Measurements from ENCODE around the gene ALMS1. TPM values are rescaled to one million over a fixed set of nuclear protein-coding genes. Genes with fewer than 3 reads are reported as not detected.
"Not testable (repeated sequence)": the region's sequence is repeated elsewhere in the genome, so short reads cannot be mapped to it uniquely, and the experiment has no call there.

Gene ALMS1
- total RNA-seq, 4 donors from 2014 or later: 26.4 to 54.3 (median 36.5) TPM

DNA sequence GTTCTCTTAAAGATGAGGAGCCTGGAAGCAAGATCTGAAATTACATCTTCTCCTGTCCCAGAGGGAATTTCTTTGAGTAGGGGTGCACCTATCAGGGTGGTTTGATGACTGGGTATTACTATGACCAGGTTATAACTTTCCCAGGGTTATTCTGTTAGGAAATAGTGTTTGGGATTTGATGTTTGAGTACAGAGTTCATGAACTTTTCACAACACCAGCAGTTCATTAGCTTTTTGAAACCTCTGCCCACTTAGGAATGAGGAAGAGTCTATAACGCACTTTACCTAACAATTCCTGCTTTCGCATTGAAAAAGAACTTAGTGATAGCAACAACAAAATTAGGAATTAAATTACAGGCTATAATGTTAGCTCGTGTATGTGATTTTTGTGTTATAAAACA is 58.6 kb downstream of the ALMS1 start:
- Histone ChIP-seq H3K4me3 (no peak overlapping the region), H3K9me3 (no peaks in the 10 kb centered on the region), H3K27me3 (no peaks in the 10 kb centered on the region), H3K4me1 (no peaks in the 10 kb centered on the region), H3K36me3 (peaks cover 0 to 64% of the 10 kb centered on the region in 2 donors), H3K27ac (no peak overlapping the region)
- TF ChIP-seq, protein P1, sequence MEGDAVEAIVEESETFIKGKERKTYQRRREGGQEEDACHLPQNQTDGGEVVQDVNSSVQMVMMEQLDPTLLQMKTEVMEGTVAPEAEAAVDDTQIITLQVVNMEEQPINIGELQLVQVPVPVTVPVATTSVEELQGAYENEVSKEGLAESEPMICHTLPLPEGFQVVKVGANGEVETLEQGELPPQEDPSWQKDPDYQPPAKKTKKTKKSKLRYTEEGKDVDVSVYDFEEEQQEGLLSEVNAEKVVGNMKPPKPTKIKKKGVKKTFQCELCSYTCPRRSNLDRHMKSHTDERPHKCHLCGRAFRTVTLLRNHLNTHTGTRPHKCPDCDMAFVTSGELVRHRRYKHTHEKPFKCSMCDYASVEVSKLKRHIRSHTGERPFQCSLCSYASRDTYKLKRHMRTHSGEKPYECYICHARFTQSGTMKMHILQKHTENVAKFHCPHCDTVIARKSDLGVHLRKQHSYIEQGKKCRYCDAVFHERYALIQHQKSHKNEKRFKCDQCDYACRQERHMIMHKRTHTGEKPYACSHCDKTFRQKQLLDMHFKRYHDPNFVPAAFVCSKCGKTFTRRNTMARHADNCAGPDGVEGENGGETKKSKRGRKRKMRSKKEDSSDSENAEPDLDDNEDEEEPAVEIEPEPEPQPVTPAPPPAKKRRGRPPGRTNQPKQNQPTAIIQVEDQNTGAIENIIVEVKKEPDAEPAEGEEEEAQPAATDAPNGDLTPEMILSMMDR (IDR thresholded peaks at IDR 0.05): no peak
- TF ChIP-seq POLR2AphosphoS5 (IDR thresholded peaks at IDR 0.05) (no peak), POLR2A (IDR thresholded peaks at IDR 0.05) (no peak)
- WGBS, 2 donors (ENCODE audit: low coverage in 1 of 2): 92 to 100% methylated on average over 3 of the region's 3 CpGs
- ATAC-seq: no peak

DNA sequence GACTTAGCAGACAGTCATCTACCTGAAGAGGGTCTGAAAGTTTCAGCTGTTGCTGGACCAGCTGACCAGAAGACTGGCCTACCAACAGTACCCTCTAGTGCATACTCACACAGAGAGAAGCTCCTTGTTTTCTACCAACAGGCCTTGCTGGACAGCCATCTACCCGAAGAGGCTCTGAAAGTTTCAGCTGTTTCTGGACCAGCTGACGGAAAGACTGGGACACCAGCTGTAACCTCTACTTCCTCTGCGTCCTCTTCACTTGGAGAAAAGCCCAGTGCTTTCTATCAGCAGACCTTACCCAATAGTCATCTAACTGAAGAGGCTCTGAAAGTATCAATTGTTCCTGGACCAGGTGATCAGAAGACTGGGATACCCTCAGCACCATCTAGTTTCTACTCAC is 63.2 kb downstream of the ALMS1 start:
- no peak for ATAC-seq
- no peaks in the 10 kb centered on the region for H3K9me3 ChIP-seq
- H3K27me3 ChIP-seq: no peaks in the 10 kb centered on the region
- TF ChIP-seq, protein P1 (IDR thresholded peaks at IDR 0.05): no peak
- TF ChIP-seq EP300 (IDR thresholded peaks at IDR 0.05): no peak
- no peaks in the 10 kb centered on the region for H3K4me1 ChIP-seq
- peaks cover 0 to 80% of the 10 kb centered on the region in 2 donors for H3K36me3 ChIP-seq
- WGBS, 2 donors (ENCODE audit: low coverage in 1 of 2): 100% methylated on average over 1 to 2 of the region's 3 CpGs
- no peak overlapping the region for H3K27ac ChIP-seq
- no peak overlapping the region for H3K4me3 ChIP-seq

DNA sequence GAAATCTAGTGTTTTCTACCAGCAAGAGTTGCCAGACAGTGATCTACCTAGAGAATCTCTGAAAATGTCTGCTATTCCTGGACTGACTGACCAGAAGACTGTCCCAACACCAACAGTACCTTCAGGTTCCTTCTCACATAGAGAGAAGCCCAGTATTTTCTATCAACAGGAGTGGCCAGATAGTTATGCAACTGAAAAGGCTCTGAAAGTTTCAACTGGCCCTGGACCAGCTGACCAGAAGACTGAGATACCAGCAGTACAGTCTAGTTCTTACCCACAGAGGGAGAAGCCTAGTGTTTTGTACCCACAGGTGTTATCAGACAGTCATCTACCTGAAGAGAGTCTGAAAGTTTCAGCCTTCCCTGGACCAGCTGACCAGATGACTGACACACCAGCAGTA is 63.8 kb downstream of the ALMS1 start:
- ATAC-seq: no peak
- peaks cover 0 to 75% of the 10 kb centered on the region in 2 donors for H3K36me3 ChIP-seq
- no peaks in the 10 kb centered on the region for H3K9me3 ChIP-seq
- H3K27me3 ChIP-seq: no peaks in the 10 kb centered on the region
- no peaks in the 10 kb centered on the region for H3K4me1 ChIP-seq
- H3K27ac ChIP-seq: no peak overlapping the region
- no peak overlapping the region for H3K4me3 ChIP-seq
- no peak for TF ChIP-seq POLR2AphosphoS5 (IDR thresholded peaks at IDR 0.05)
- no peak for TF ChIP-seq POLR2A (IDR thresholded peaks at IDR 0.05)
- TF ChIP-seq EP300 (IDR thresholded peaks at IDR 0.05): no peak
- TF ChIP-seq, protein P1 (IDR thresholded peaks at IDR 0.05): no peak

GRCh38 chr2:73451263-73451972 is 65.8 kb downstream of the ALMS1 start:
- no peak overlapping the region for H3K27ac ChIP-seq
- TF ChIP-seq POLR2A (IDR thresholded peaks at IDR 0.05) (no peak), EP300 (IDR thresholded peaks at IDR 0.05) (no peak), POLR2AphosphoS5 (IDR thresholded peaks at IDR 0.05) (no peak)
- TF ChIP-seq, protein P1 (IDR thresholded peaks at IDR 0.05): no peak
- H3K9me3 ChIP-seq: no peaks in the 10 kb centered on the region
- no peaks in the 10 kb centered on the region for H3K27me3 ChIP-seq
- no peak for ATAC-seq
- no peaks in the 10 kb centered on the region for H3K4me1 ChIP-seq
- H3K4me3 ChIP-seq: no peak overlapping the region
- peaks cover 0 to 90% of the 10 kb centered on the region in 2 donors for H3K36me3 ChIP-seq
- 75 to 83% methylated on average over 1 of the region's 1 CpG for WGBS, 2 donors (ENCODE audit: low coverage in 1 of 2)

DNA sequence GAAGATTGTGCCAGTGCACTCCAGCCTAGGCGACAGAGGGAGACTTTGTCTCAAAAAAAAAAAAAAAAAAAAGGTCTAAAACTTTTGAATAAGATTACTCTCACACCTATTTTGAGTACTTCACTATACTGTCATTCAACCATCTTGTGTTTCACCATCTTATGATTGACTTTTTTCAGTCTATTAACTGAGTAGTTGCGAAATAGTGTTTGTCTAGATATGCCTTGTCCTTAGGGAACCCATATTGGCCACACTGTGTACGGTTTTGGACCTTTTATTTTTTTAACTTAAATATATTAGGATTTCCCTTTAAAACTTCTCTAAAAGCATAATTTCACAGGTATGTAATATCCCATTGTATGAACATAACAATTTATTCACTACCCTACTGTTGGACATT is 72.3 kb downstream of the ALMS1 start:
- WGBS, 2 donors (ENCODE audit: low coverage in 1 of 2): 93 to 98% methylated on average over 3 of the region's 3 CpGs
- Histone ChIP-seq H3K4me3 (no peak overlapping the region), H3K36me3 (peaks cover 0 to 69% of the 10 kb centered on the region in 2 donors), H3K4me1 (no peaks in the 10 kb centered on the region), H3K27me3 (no peaks in the 10 kb centered on the region), H3K27ac (no peak overlapping the region), H3K9me3 (no peaks in the 10 kb centered on the region)
- TF ChIP-seq, protein P1 (IDR thresholded peaks at IDR 0.05): no peak
- TF ChIP-seq POLR2AphosphoS5 (IDR thresholded peaks at IDR 0.05): no peak
- no peak for TF ChIP-seq POLR2A (IDR thresholded peaks at IDR 0.05)
- TF ChIP-seq EP300 (IDR thresholded peaks at IDR 0.05): no peak
- no peak for ATAC-seq

DNA sequence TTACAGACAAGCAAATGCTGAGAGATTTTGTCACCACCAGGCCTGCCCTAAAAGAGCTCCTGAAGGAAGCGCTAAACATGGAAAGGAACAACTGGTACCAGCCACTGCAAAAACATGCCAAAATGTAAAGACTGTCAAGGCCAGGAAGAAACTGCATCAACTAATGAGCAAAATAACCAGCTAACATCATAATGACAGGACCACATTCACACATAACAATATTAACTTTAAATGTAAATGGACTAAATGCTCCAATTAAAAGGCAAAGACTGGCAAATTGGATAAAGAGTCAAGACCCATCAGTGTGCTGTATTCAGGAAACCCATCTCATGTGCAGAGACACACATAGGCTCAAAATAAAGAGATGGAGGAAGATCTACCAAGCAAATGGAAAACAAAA is 76.8 kb downstream of the ALMS1 start:
- H3K27ac ChIP-seq, ATAC-seq: not testable (repeated sequence)

More for the DNA sequence above, 76.8 kb downstream of the ALMS1 start:
- not testable (repeated sequence) for H3K9me3 ChIP-seq, H3K4me3 ChIP-seq, H3K27me3 ChIP-seq, H3K4me1 ChIP-seq
- peaks cover 0 to 35% of the 10 kb centered on the region in 2 donors for H3K36me3 ChIP-seq
- WGBS, 2 donors (ENCODE audit: low coverage in 1 of 2): 100% methylated on average over 1 of the region's 1 CpG
